Heart left ventricle (tissue), 16 donors: ENCODE data around the gene HPRT1. TPM values are rescaled to one million over a fixed set of nuclear protein-coding genes. Genes with fewer than 3 reads are reported as not detected.
A peak's percentile ranks its signal among the peaks of the same experiment; 100 is the strongest.

Experiments used
- ATAC-seq, 4 donors: fragments of 200-7000 bp; cut with Tn5 transposase; one replicate each; pipeline ENCODE4 v1.9.1; 2020 to 2022; ENCODE audit warnings: moderate library complexity in 4 of 4, mild to moderate bottlenecking in 3 of 4, moderate number of reproducible peaks in 1 of 4
- DNase-seq, 5 donors: peaks; one replicate each; pipeline ENCODE4 v3.0.0-alpha.2; 2020
- H3K27ac ChIP-seq, 12 donors: fragments of 200-600 bp; sonication (generic) in 4 of 12; one replicate each; pipeline versions ENCODE4 v1.5.0 to v1.8.0; 2016 to 2022; ENCODE audit warnings: mild to moderate bottlenecking in 2 of 12
- H3K27me3 ChIP-seq, 9 donors: fragments of 200-600 bp; sonication (generic) in 2 of 9; one replicate each; pipeline versions ENCODE4 v1.5.1 to v1.8.0; 2016 to 2022; ENCODE audit warnings: mild to moderate bottlenecking in 3 of 9
- H3K36me3 ChIP-seq, 9 donors: fragments of 200-600 bp; sonication (generic) in 2 of 9; one replicate each; pipeline versions ENCODE4 v1.5.0 to v1.8.0; 2018 to 2022; ENCODE audit warnings: mild to moderate bottlenecking in 2 of 9
- H3K4me1 ChIP-seq, 12 donors: fragments of 200-600 bp; sonication (generic) in 4 of 12; one replicate each; pipeline versions ENCODE4 v1.5.0 to v1.8.0; 2016 to 2022; ENCODE audit warnings: mild to moderate bottlenecking in 3 of 12
- H3K4me3 ChIP-seq, 12 donors: fragments of 200-600 bp; sonication (generic) in 4 of 12; one replicate each; pipeline versions ENCODE4 v1.5.0 to v1.8.0; 2017 to 2022; ENCODE audit warnings: mild to moderate bottlenecking in 9 of 12, moderate library complexity in 4 of 12
- H3K9me3 ChIP-seq, 12 donors: fragments of 200-600 bp; sonication (generic) in 4 of 12; one replicate each; pipeline versions ENCODE4 v1.5.0 to v1.8.0; 2016 to 2022; ENCODE audit warnings: mild to moderate bottlenecking in 1 of 12
- POLR2A ChIP-seq, 2 donors: fragments of 450-650 bp; IDR thresholded peaks; one replicate each; pipeline ENCODE4 v1.6.1; 2017; ENCODE audit warnings: antibody characterized with exemption in 2 of 2, mild to moderate bottlenecking in 2 of 2, moderate library complexity in 2 of 2
- WGBS, 4 donors: extraction: QIAGEN DNeasy Blood & Tissue Kit in 2 of 4; methylation state at CpG; one replicate each; pipeline versions ENCODE4 v1.1.5 to v1.1.7; 2013 to 2018; 5-methylcytosine and 5-hydroxymethylcytosine counted together
- intact Hi-C, 10 donors: fragments of 100-400 bp; cut with DNase I; formaldehyde crosslinking; loops; one replicate each; pipeline versions ENCODE4 v1.11.1 to v1.14.2; 2022
- polyA plus RNA-seq, 2 donors: library from polyadenylated mRNA; stranded (reverse); fragments of 200-250 nt; gene quantifications; one replicate each; pipeline ENCODE4 v1.2.3, GENCODE V29; 2013
- total RNA-seq, 9 donors: library from RNA; depleted of rRNA in 2 of 9; stranded (reverse); fragments of >200 nt in 2 of 9; fragmentation: NEBNext Ultra II Directional in 3 of 9; extraction: Animal tissue kit (Norgen Biotek cat#: 25700) in 3 of 9; gene quantifications; one replicate each; pipeline versions ENCODE4 v1.1.0 to v1.2.4, GENCODE V29; 2016 to 2023
- TF ChIP-seq, protein P1 (sequence below), 12 donors: fragments of 200-600 bp; sonication (generic) in 4 of 12; IDR thresholded peaks; one replicate each; pipeline versions ENCODE4 v1.5.0 to v1.8.0; 2018 to 2022; ENCODE audit warnings: antibody characterized with exemption in 12 of 12, mild to moderate bottlenecking in 5 of 12
- donor health status: ischemic (EF 13 %, LVEDD 7.1; RV severe dilation, severe dysfunction).
- donor health status: healthy with polysubstance abuse.
- donor health status: DM: no; HTN: yes; CAD: no.
- donor health status: DM: no; HTN: no; CAD: no.
- donor health status: ischemic (EF 25% LVEDD 6.9; RV normal size, moderate dysfunction).
- donor health status: ischemic (EF 25% LVEDD 5.7; RV mildly dilated, moderate dysfunction).
- donor health status: healthy.
- donor health status: DM: yes; HTN: yes; CAD: no.
- donor health status: ischemic (EF 35%, LVEDD 5.7; RV mildly dilated, moderate dysfunction).
- donor health status: nonischemic (EF 11% LVEDD 7.7; RV severe dilation, severe dysfunction).
- donor health status: DM: yes; HTN: yes; CAD: no.
- donor health status: PGD.
- donor health status: ischemic (EF 29% LVEDD 5.4; RV normal size, mild dysfunction).
- donor health status: nonischemic (EF 23%, LVEDD 6.1; RV moderate dilation, normal function).

HPRT1 gene
- total and polyA plus RNA-seq, 11 donors = 9.2 to 35.1 (median 25.6) TPM

DNA sequence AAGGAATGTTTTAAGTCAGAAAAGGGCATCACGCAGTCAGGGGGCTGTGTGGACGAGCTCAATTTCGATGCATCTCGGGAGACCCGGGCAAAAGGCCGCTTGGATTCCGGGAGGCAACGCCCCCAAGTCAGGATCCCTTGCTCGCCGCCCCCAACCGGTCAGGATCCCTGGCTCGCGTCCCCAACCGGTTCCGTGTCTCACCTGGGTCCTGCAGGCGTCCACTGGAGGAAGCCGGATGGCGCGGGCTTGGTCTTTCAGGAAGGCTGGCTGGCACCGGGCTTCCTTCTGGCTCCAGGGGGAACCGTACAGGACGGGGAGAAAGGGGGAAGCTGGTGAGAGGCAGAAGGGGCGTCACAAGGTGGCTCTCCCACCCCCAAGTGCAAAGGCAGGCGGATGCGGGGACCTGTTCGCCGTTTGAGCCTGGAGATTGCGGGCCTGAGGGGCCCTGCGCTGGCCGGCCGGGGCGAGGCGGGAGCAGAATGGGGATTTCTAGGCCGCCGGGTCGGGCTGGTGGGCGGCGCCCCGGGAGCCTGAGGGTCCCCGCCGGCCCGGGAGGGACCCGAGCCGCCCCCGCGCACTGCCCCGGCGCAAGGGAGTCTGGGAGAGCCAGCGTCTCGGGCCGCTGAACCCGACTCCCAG lies 84.7 kb downstream of the HPRT1 start:
- WGBS, 4 donors = 3 to 44% (median 17%) methylated on average over 29 to 52 of the region's 52 CpGs
- Histone ChIP-seq H3K4me1 (peaks cover 0 to 13% (median 0%) of the 10 kb centered on the region in 12 donors), H3K27ac (peak overlapping the region in 1 of 12 donors; percentile 63), H3K4me3 (peak overlapping the region in 11 of 12 donors; percentile 9 to 55 (median 44)), H3K27me3 (peaks cover 0 to 39% (median 0%) of the 10 kb centered on the region in 9 donors), H3K36me3 (no peaks in the 10 kb centered on the region), H3K9me3 (no peaks in the 10 kb centered on the region)
- peak in 2 of 5 donors; percentile 21 to 30 for DNase-seq
- peak in 1 of 4 donors; percentile 12 for ATAC-seq
- no peak for TF ChIP-seq POLR2A (IDR thresholded peaks at IDR 0.05)
- TF ChIP-seq, protein P1, sequence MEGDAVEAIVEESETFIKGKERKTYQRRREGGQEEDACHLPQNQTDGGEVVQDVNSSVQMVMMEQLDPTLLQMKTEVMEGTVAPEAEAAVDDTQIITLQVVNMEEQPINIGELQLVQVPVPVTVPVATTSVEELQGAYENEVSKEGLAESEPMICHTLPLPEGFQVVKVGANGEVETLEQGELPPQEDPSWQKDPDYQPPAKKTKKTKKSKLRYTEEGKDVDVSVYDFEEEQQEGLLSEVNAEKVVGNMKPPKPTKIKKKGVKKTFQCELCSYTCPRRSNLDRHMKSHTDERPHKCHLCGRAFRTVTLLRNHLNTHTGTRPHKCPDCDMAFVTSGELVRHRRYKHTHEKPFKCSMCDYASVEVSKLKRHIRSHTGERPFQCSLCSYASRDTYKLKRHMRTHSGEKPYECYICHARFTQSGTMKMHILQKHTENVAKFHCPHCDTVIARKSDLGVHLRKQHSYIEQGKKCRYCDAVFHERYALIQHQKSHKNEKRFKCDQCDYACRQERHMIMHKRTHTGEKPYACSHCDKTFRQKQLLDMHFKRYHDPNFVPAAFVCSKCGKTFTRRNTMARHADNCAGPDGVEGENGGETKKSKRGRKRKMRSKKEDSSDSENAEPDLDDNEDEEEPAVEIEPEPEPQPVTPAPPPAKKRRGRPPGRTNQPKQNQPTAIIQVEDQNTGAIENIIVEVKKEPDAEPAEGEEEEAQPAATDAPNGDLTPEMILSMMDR (IDR thresholded peaks at IDR 0.05) = no peak
- intact Hi-C loops = no loop called here

DNA sequence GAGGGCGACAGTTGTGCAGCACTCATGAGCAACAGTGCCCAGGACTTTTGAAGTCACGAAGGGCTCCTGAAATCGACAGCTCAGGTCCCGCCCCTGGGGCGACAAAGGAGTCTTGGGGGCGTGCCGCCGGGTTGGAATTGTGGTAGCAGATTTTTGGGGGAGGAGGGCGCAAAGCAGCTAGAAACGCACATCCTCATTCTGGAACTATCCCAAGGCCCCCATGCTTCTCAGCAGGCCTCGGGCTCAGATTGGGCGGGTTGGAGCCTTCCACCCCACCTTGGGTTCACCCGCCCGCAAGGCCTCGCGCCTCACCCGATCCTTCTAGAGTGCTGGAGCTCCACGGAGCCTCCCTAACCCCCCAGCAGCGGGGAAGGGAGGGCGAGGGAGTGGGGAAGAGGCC lies 85.5 kb downstream of the HPRT1 start:
- Histone ChIP-seq H3K27ac (no peak overlapping the region), H3K27me3 (peaks cover 0 to 41% (median 0%) of the 10 kb centered on the region in 9 donors), H3K9me3 (no peaks in the 10 kb centered on the region), H3K4me3 (peak overlapping the region in 2 of 12 donors; percentile 41 to 55), H3K36me3 (no peaks in the 10 kb centered on the region), H3K4me1 (peaks cover 0 to 13% (median 0%) of the 10 kb centered on the region in 12 donors)
- ATAC-seq (no peak), DNase-seq (no peak)
- intact Hi-C loops = no loop called here
- TF ChIP-seq POLR2A (IDR thresholded peaks at IDR 0.05) = no peak
- TF ChIP-seq, protein P1 (IDR thresholded peaks at IDR 0.05) = no peak
- WGBS, 4 donors = 60 to 80% (median 69%) methylated on average over 15 to 20 of the region's 20 CpGs

DNA sequence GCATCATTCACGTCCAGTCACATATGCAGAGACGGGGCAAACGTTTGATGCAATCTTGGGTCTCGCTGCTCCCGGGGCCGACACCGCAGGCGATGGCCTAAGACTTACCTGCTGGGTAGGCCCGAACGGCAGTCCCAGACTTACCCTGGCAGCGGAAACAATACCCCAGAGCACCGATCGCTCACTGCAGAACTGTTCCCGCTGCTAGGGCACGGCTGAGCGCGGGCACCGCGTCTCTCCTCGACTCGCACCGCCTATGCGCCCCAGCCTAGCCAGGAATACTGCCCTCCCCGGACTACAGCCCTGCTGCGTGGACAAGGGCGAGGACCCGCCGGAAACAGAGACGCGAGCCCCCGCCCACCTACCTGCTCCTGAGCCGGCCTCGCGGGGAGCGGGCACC lies 86.2 kb downstream of the HPRT1 start:
- Histone ChIP-seq H3K4me1 (peaks cover 0 to 16% (median 0%) of the 10 kb centered on the region in 12 donors), H3K27ac (no peak overlapping the region), H3K9me3 (no peaks in the 10 kb centered on the region), H3K4me3 (no peak overlapping the region), H3K27me3 (peaks cover 0 to 46% (median 0%) of the 10 kb centered on the region in 9 donors), H3K36me3 (no peaks in the 10 kb centered on the region)
- intact Hi-C loops = no loop called here
- ATAC-seq = no peak
- TF ChIP-seq, protein P1 (IDR thresholded peaks at IDR 0.05) = no peak
- TF ChIP-seq POLR2A (IDR thresholded peaks at IDR 0.05) = no peak
- 63 to 83% (median 79%) methylated on average over 13 to 35 of the region's 35 CpGs for WGBS, 4 donors
- no peak for DNase-seq

DNA sequence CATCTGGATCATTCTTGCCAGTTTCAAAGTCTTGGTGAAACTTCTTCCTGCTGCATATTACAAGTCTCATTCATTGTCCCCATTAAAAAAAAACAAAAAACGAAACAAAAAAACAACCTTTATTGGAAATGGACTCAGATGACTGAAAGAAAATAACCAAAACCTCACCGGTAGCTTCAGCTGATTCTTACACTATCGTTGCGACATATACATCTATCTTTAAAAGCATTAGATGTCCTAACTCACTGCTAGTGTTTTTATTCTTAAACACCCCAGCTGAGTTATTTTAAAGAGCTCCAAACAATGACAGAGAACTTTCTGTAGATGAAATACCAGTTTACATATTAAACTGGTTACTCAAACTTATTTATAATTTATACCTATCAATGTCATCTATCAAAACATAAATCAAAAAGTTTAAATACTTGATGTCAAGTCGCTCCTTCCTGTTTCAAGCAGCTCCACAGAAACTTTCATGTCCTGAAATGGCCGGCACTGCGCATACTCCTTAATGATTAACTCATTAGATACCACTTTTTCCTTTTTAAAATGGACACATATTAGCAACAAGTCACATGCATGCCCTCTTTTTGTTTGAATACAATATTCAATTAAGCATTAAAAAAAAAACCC lies 87.2 kb downstream of the HPRT1 start:
- WGBS, 4 donors = 48 to 59% (median 55%) methylated on average over 7 of the region's 7 CpGs
- H3K4me3 ChIP-seq = peak overlapping the region in 5 of 12 donors; percentile 64 to 85 (median 67)
- no peaks in the 10 kb centered on the region for H3K9me3 ChIP-seq
- ATAC-seq (no peak), DNase-seq (no peak)
- intact Hi-C loops = no loop called here
- TF ChIP-seq, protein P1 (IDR thresholded peaks at IDR 0.05) = no peak
- TF ChIP-seq POLR2A (IDR thresholded peaks at IDR 0.05) = no peak
- no peaks in the 10 kb centered on the region for H3K36me3 ChIP-seq
- peaks cover 0 to 14% (median 0%) of the 10 kb centered on the region in 12 donors for H3K4me1 ChIP-seq
- peaks cover 0 to 49% (median 0%) of the 10 kb centered on the region in 9 donors for H3K27me3 ChIP-seq
- no peak overlapping the region for H3K27ac ChIP-seq
